SU-DHL-6 (cell line): ENCODE data around the gene FGF22.

Experiments used
- H2AFZ ChIP-seq: fragments of 200-600 bp; sonication (generic); 2 replicates; pipeline ENCODE4 v1.6.1; 2014; ENCODE audit warnings: low read depth, mild to moderate bottlenecking, moderate library complexity, mixed read lengths, antibody characterized with exemption, low read length; ENCODE audit not compliant: severe bottlenecking
- H3F3A ChIP-seq: fragments of 200-600 bp; shearing (Covaris generic); 2 replicates; pipeline ENCODE4 v1.6.0; 2016; ENCODE audit warnings: antibody characterized with exemption, mild to moderate bottlenecking; ENCODE audit not compliant: insufficient read depth
- H3K27ac ChIP-seq: fragments of 200-600 bp; sonication (generic); 2 replicates; pipeline ENCODE4 v1.5.1; 2016; ENCODE audit warnings: low read depth, mild to moderate bottlenecking, low read length, moderate library complexity, mixed read lengths
- H3K27me3 ChIP-seq: fragments of 200-600 bp; sonication (generic), shearing (Covaris generic); 2 replicates; pipeline ENCODE4 v1.6.0; 2014; ENCODE audit warnings: mild to moderate bottlenecking, low read length
- H3K36me3 ChIP-seq: fragments of 200-600 bp; sonication (generic); 2 replicates; pipeline ENCODE4 v1.6.1; 2014; ENCODE audit warnings: mild to moderate bottlenecking, low read length, mixed read lengths
- H3K4me2 ChIP-seq: fragments of 300-600, 200-600 bp; shearing (Covaris generic), sonication (generic); 2 replicates; pipeline ENCODE4 v1.6.0; 2014; ENCODE audit warnings: low read length, low read depth, mild to moderate bottlenecking; ENCODE audit not compliant: poor library complexity, severe bottlenecking
- H3K4me3 ChIP-seq: fragments of 200-600 bp; sonication (generic); 2 replicates; pipeline ENCODE4 v1.5.1; 2014; ENCODE audit warnings: antibody characterized with exemption, low read length, mild to moderate bottlenecking, mixed read lengths; ENCODE audit not compliant: insufficient read depth, poor library complexity, severe bottlenecking
- H3K79me2 ChIP-seq: fragments of 200-600 bp; sonication (generic); 2 replicates; pipeline ENCODE4 v1.6.1; 2014; ENCODE audit warnings: mild to moderate bottlenecking, low read length, moderate library complexity; ENCODE audit not compliant: insufficient read depth
- H3K9ac ChIP-seq: fragments of 200-600 bp; sonication (generic); 2 replicates; pipeline ENCODE4 v1.7.0; 2014; ENCODE audit warnings: mild to moderate bottlenecking, low read length
- H3K9me2 ChIP-seq: fragments of 200-600 bp; sonication (generic); replicated peaks from 2 replicates; pipeline ENCODE4 v1.6.1; 2014; ENCODE audit warnings: low read length; ENCODE audit not compliant: insufficient read depth
- H3K9me3 ChIP-seq: fragments of 200-600 bp; sonication (generic); 2 replicates; pipeline ENCODE4 v1.6.1; 2014; ENCODE audit warnings: low read length, mixed read lengths; ENCODE audit not compliant: insufficient read depth
- H4K20me1 ChIP-seq: fragments of 200-600 bp; sonication (generic); 2 replicates; pipeline ENCODE4 v1.6.1; 2014; ENCODE audit warnings: low read depth, mild to moderate bottlenecking, antibody characterized with exemption, low read length, moderate library complexity, mixed read lengths
- EZH2phosphoT487 ChIP-seq: fragments of 200-600 bp; sonication (generic), shearing (Covaris generic); conservative IDR thresholded peaks from 2 replicates; pipeline ENCODE4 v1.6.1; 2018; ENCODE audit warnings: mild to moderate bottlenecking, antibody characterized with exemption, low read length, moderate library complexity, mixed read lengths
- TF ChIP-seq, protein P1 (sequence below): fragments of 200-600 bp; sonication (generic); IDR thresholded peaks from one replicate; pipeline ENCODE4 v1.5.1; 2017; ENCODE audit warnings: antibody characterized with exemption, mild to moderate bottlenecking, low read length, moderate library complexity; ENCODE audit not compliant: insufficient read depth, poor library complexity, severe bottlenecking

The FGF22 gene

DNA sequence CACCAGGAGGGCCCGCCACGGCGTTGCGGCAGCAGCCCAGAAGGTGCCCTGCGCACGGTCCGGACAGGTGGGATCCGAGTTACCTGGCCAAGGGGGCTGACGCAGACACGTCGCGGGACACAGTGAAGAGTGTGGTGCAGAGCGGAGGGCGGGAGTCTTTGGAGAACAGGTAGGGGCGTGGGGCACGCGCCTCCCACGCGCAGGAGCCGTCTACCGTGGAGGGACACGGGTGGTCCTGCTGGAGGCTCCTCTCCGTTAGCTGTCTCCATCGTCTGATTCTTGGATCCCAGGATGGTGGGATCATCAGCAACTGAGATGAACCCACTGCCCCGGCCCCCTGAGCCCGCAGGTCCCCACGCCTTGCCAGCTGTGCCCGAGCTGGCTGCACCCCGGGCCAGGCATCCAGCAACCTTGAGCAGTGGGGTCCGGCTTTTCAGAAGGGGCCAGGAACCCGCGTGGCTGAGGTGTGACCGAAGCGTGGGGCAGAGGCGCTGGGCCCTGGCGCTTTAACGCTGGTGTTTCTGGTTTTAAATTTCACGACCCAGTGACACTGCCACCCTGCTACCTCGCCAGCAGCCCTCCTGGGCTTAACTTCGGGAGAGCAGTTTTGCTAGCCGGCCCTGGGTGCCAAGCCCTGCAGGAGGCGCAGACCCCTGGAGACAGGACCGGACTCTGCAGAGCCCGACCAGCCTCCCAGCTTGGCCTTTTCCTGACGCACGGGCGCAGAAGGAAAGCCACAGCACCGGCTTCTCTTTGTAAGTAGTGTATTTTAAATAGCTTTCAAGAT, 7.3 kb downstream of the FGF22 start:
- Histone ChIP-seq H3K9ac (no peak overlapping the region), H3K4me3 (no peak overlapping the region), H3K4me2 (no peak overlapping the region), H4K20me1 (no peaks in the 10 kb centered on the region), H3K9me2 (no peaks in the 10 kb centered on the region), H3K27ac (no peak overlapping the region), H3F3A (no peaks in the 10 kb centered on the region), H3K27me3 (no peaks in the 10 kb centered on the region), H3K79me2 (no peaks in the 10 kb centered on the region), H3K36me3 (no peaks in the 10 kb centered on the region), H3K9me3 (no peaks in the 10 kb centered on the region), H2AFZ (no peak overlapping the region)
- no peak for TF ChIP-seq EZH2phosphoT487
- TF ChIP-seq, protein P1, sequence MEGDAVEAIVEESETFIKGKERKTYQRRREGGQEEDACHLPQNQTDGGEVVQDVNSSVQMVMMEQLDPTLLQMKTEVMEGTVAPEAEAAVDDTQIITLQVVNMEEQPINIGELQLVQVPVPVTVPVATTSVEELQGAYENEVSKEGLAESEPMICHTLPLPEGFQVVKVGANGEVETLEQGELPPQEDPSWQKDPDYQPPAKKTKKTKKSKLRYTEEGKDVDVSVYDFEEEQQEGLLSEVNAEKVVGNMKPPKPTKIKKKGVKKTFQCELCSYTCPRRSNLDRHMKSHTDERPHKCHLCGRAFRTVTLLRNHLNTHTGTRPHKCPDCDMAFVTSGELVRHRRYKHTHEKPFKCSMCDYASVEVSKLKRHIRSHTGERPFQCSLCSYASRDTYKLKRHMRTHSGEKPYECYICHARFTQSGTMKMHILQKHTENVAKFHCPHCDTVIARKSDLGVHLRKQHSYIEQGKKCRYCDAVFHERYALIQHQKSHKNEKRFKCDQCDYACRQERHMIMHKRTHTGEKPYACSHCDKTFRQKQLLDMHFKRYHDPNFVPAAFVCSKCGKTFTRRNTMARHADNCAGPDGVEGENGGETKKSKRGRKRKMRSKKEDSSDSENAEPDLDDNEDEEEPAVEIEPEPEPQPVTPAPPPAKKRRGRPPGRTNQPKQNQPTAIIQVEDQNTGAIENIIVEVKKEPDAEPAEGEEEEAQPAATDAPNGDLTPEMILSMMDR = no peak

DNA sequence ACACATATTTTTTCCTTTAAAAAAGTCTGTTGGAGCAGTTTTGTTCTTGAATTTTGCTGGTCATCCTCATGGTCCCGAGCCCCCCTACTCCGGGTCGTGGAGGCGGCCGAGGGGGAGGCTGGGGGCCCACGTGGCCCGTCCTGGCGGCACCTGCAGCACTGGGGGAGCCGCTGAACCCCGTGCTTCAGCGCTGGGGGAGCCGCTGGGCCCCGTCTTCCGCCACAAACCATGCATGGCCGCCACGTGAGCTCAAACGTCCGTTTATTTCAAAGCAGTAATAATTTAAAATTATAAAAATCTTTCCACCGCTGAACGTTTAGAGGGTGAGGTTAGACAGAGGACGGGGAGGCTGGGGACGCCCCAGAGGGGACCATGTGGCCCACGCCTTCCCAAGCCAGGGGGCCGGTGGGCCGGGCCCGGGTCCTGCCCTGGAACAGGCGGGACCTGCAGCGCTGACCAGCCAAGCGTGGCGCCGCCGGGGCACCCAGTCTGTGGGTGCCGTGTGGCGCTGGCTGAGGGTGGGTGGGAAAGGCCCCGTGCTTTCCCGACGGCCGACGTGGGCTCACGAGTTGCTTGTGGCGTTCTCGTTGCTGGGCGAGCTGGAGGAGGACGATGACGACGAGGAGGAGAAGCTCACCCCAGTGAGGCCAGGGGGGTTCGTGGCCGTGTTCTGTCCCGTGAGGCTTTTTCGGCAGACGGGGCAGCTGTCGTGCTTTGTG, 8.0 kb downstream of the FGF22 start:
- Histone ChIP-seq H3K9me2 (no peaks in the 10 kb centered on the region), H3F3A (no peaks in the 10 kb centered on the region), H3K79me2 (peaks cover 7% of the 10 kb centered on the region; the same call in 1 of the 2 replicates), H3K27me3 (no peaks in the 10 kb centered on the region), H3K9me3 (no peaks in the 10 kb centered on the region), H4K20me1 (no peaks in the 10 kb centered on the region), H3K36me3 (no peaks in the 10 kb centered on the region), H3K9ac (no peak overlapping the region), H3K4me2 (no peak overlapping the region), H3K4me3 (no peak overlapping the region), H3K27ac (no peak overlapping the region), H2AFZ (no peak overlapping the region)
- no peak for TF ChIP-seq EZH2phosphoT487
- TF ChIP-seq, protein P1 = no peak

DNA sequence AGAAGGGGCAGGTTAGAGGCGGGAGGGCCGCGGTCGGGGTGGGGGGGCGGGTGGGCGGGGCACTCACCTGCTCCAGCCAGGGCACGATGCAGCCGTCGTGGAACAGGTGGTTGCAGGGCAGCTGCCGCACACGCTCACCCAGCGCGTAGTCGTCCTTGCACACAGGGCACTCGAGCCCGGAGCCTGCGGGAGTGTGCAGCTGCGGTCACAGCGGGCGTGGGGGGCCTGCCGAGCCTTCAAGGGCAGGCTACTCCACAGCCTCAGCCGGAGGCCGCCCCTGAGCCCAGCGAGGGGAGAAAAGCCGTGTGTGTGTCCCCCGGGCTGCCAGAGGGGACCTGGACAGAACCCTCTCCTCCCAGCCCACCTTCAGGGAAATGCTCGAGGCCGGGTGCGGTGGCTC, 8.6 kb downstream of the FGF22 start:
- no peaks in the 10 kb centered on the region for H3K9me3 ChIP-seq
- no peak overlapping the region for H3K27ac ChIP-seq
- no peak overlapping the region for H3K4me2 ChIP-seq
- TF ChIP-seq EZH2phosphoT487 = no peak
- TF ChIP-seq, protein P1 = no peak
- H4K20me1 ChIP-seq = 0 out of 2 replicates have a peak, but pooled peaks cover 3% of the 10 kb centered on the region
- H3K79me2 ChIP-seq = peaks cover 13% of the 10 kb centered on the region
- no peak overlapping the region for H3K4me3 ChIP-seq
- no peak overlapping the region for H3K9ac ChIP-seq
- no peaks in the 10 kb centered on the region for H3K9me2 ChIP-seq
- no peaks in the 10 kb centered on the region for H3K36me3 ChIP-seq
- no peak overlapping the region for H2AFZ ChIP-seq
- no peaks in the 10 kb centered on the region for H3K27me3 ChIP-seq
- H3F3A ChIP-seq = no peaks in the 10 kb centered on the region
